Stimulated activated CD4-positive, alpha-beta T cell treated with anti-CD3 and anti-CD28 coated beads, Interleukin-4, amount 100 ng/mL, for 24 hours (primary cell): ENCODE results near the gene ZBTB17.

Experiments
- DNase-seq: peaks from one replicate; pipeline ENCODE4 v3.0.0-alpha.2; 2020

ZBTB17 gene

GRCh38 chr1:15945832-15946448 is 30.0 kb downstream of the ZBTB17 start:
- no peak for DNase-seq

- DNase-seq: no peak
These were observed 30.7 kb downstream of the ZBTB17 start for GRCh38 chr1:15945011-15945831.

- DNase-seq: no peak
These were observed 31.4 kb downstream of the ZBTB17 start for GRCh38 chr1:15944308-15945010.

- DNase-seq: no peak
These were observed 32.0 kb downstream of the ZBTB17 start for GRCh38 chr1:15943992-15944307.

GRCh38 chr1:15943328-15943991 is 32.4 kb downstream of the ZBTB17 start:
- DNase-seq: no peak

GRCh38 chr1:15942661-15943327 is 33.1 kb downstream of the ZBTB17 start:
- DNase-seq: no peak

- DNase-seq: no peak
These were observed 33.8 kb downstream of the ZBTB17 start for GRCh38 chr1:15941899-15942660.

GRCh38 chr1:15941044-15941840 is 34.7 kb downstream of the ZBTB17 start:
- DNase-seq: no peak

GRCh38 chr1:15940110-15941043 is 35.5 kb downstream of the ZBTB17 start:
- DNase-seq: no peak

GRCh38 chr1:15939181-15940109 is 36.5 kb downstream of the ZBTB17 start:
- DNase-seq: no peak

GRCh38 chr1:15938628-15939161 is 37.2 kb downstream of the ZBTB17 start:
- no peak for DNase-seq

GRCh38 chr1:15937706-15938168 is 38.2 kb downstream of the ZBTB17 start:
- DNase-seq: no peak

GRCh38 chr1:15937146-15937545 is 38.8 kb downstream of the ZBTB17 start:
- DNase-seq: no peak

GRCh38 chr1:15936025-15936424 is 39.9 kb downstream of the ZBTB17 start:
- no peak for DNase-seq

GRCh38 chr1:15935056-15935950 is 40.6 kb downstream of the ZBTB17 start:
- DNase-seq: no peak

GRCh38 chr1:15934211-15935055 is 41.5 kb downstream of the ZBTB17 start:
- no peak for DNase-seq
